Liver (tissue), 9 donors: ENCODE data around the gene SMYD3. TPM values are rescaled to one million over a fixed set of nuclear protein-coding genes. Genes with fewer than 3 reads are reported as not detected.

ENCODE experiments used
- DNase-seq: peaks from one replicate; pipeline ENCODE4 v3.0.0-alpha.2; 2017; ENCODE audit warnings: low spot score
- H3K27ac ChIP-seq, 2 donors: one replicate each; pipeline ENCODE4 v1.7.0; 2013; ENCODE audit warnings: inconsistent platforms in 2 of 2, low read length in 2 of 2, control low read depth in 1 of 2, low read depth in 1 of 2, mild to moderate bottlenecking in 1 of 2
- H3K27me3 ChIP-seq, 4 donors: one replicate each; pipeline versions ENCODE4 v1.6.1 to v1.7.0; 2013; ENCODE audit warnings: low read length in 3 of 4, inconsistent platforms in 1 of 4, mild to moderate bottlenecking in 1 of 4, moderate library complexity in 1 of 4; ENCODE audit not compliant: control insufficient read depth in 4 of 4, insufficient read depth in 4 of 4
- H3K36me3 ChIP-seq, 4 donors: one replicate each; pipeline versions ENCODE4 v1.6.1 to v1.7.0; 2013; ENCODE audit warnings: low read length in 3 of 4, mild to moderate bottlenecking in 3 of 4, low read depth in 1 of 4, moderate library complexity in 1 of 4; ENCODE audit not compliant: control insufficient read depth in 4 of 4, insufficient read depth in 3 of 4
- H3K4me1 ChIP-seq, 4 donors: one replicate each; pipeline versions ENCODE4 v1.6.1 to v1.7.0; 2013; ENCODE audit warnings: low read length in 3 of 4, mild to moderate bottlenecking in 3 of 4, moderate library complexity in 1 of 4; ENCODE audit not compliant: control insufficient read depth in 4 of 4, insufficient read depth in 4 of 4
- H3K4me3 ChIP-seq, 3 donors: one replicate each; pipeline versions ENCODE4 v1.6.1 to v1.7.0; 2013; ENCODE audit warnings: low read length in 3 of 3, control low read depth in 1 of 3, low read depth in 1 of 3, mild to moderate bottlenecking in 1 of 3
- H3K9ac ChIP-seq, 2 donors: one replicate each; pipeline ENCODE4 v1.7.0; 2013; ENCODE audit warnings: low read length in 2 of 2, mild to moderate bottlenecking in 2 of 2, moderate library complexity in 2 of 2, control low read depth in 1 of 2, low read depth in 1 of 2
- H3K9me3 ChIP-seq, 4 donors: one replicate each; pipeline versions ENCODE4 v1.6.1 to v1.7.0; 2013; ENCODE audit warnings: low read length in 3 of 4; ENCODE audit not compliant: control insufficient read depth in 4 of 4
- FOXA1 ChIP-seq: IDR thresholded peaks from 2 replicates; pipeline ENCODE4 v1.6.1; 2016; ENCODE audit warnings: antibody characterized with exemption
- FOXA2 ChIP-seq: IDR thresholded peaks from 2 replicates; pipeline ENCODE4 v1.6.1; 2016; ENCODE audit warnings: antibody characterized with exemption
- HNF4G ChIP-seq: IDR thresholded peaks from 2 replicates; pipeline ENCODE4 v1.6.1; 2016; ENCODE audit warnings: antibody characterized with exemption
- JUND ChIP-seq, 2 donors: IDR thresholded peaks; 2 replicates each; pipeline ENCODE4 v1.6.1; 2016; ENCODE audit warnings: antibody characterized with exemption in 2 of 2
- NR2F2 ChIP-seq: IDR thresholded peaks from 2 replicates; pipeline ENCODE4 v1.6.1; 2016; ENCODE audit warnings: antibody characterized with exemption
- RAD21 ChIP-seq, 2 donors: IDR thresholded peaks; 2 replicates each; pipeline ENCODE4 v1.6.1; 2016; ENCODE audit warnings: antibody characterized with exemption in 2 of 2, mild to moderate bottlenecking in 2 of 2
- RXRA ChIP-seq, 2 donors: IDR thresholded peaks; 2 replicates each; pipeline ENCODE4 v1.6.1; 2017 to 2018; ENCODE audit warnings: antibody characterized with exemption in 2 of 2, mild to moderate bottlenecking in 1 of 2
- SP1 ChIP-seq: IDR thresholded peaks from 2 replicates; pipeline ENCODE4 v1.6.1; 2018; ENCODE audit warnings: antibody characterized with exemption, mild to moderate bottlenecking
- WGBS: extraction: QIAGEN DNeasy Blood & Tissue Kit; methylation state at CpG from one replicate; pipeline ENCODE4 v1.1.7; 2013; 5-methylcytosine and 5-hydroxymethylcytosine counted together
- polyA plus RNA-seq, 2 donors: library from polyadenylated mRNA; stranded (reverse) in 1 of 2; unstranded in 1 of 2; fragments of 200-250 nt in 1 of 2; fragments of >200 nt in 1 of 2; fragmentation: Nextera tagmentation in 1 of 2; extraction: Ambion mirVana in 1 of 2; gene quantifications; one replicate each; pipeline versions ENCODE4 v1.2.1 to v1.2.3, GENCODE V29; 2013 to 2015
- total RNA-seq, 2 donors: library from RNA; depleted of rRNA; stranded (reverse); fragments of >200 nt; gene quantifications; one replicate each; pipeline ENCODE4 v1.2.3, GENCODE V29; 2014
- TF ChIP-seq, protein P1 (sequence below): IDR thresholded peaks from 2 replicates; pipeline ENCODE4 v1.6.1; 2016; ENCODE audit warnings: antibody characterized with exemption
- TF ChIP-seq, protein P2 (sequence below): IDR thresholded peaks from 2 replicates; pipeline ENCODE4 v1.6.1; 2016; ENCODE audit warnings: antibody characterized with exemption
- TF ChIP-seq, protein P3 (sequence below): IDR thresholded peaks from 2 replicates; pipeline ENCODE4 v1.6.1; 2016; ENCODE audit warnings: antibody characterized with exemption, mild to moderate bottlenecking
- TF ChIP-seq, protein P4 (sequence below): IDR thresholded peaks from 2 replicates; pipeline ENCODE4 v1.6.1; 2016; ENCODE audit warnings: antibody characterized with exemption
- TF ChIP-seq, protein P5 (sequence below): fragments of 150-350 bp; IDR thresholded peaks from 2 replicates; pipeline ENCODE4 v1.5.1; 2017; ENCODE audit warnings: improper control_type of control experiment, low read depth, low read length; ENCODE audit not compliant: missing input control
- donor health status: healthy.
- donor health status: healthy.
- donor health status: healthy.
- donor health status: healthy.
- donor health status: healthy.

Gene SMYD3
- total and polyA plus RNA-seq, 4 donors, result 3.1 to 9.1 (median 8.0) TPM

DNA sequence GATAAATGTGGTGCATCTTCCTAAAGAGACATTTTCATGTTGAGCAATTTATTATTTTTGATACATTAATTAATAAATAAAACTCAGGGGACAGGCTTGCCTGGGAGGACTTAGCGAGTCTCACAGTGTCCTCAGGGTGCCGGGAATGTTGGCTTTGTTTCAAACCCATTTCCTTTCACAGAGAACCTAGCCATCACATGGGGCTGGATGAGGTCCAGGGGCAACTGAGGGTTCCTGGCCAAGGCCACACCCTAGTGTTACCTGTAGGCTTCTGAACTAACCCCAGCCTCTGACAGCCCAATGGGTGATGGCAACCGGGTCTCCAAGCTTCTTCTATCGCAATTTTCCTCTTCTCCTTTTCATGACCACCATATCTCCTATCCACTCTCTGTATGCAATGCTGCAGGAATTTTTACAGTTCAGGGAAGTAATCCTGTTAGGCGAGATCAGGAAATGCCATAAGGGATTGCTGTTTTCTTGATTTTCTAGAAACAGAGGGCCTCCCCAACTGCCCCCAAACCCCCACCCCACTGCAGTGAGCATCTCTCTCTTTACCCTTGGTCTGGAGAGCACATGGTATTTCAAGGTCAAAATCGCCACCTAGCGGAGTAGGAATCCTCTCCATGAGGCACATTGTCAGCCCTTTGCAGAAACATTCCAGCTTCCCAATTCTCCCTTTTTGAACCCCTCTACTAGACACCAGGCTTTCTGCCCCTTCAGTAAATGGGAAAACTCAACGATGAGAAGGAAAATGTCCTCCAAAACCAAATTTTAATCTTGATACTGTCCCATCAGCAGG lies 22.1 kb upstream of the SMYD3 start (continued):
- TF ChIP-seq, protein P1, sequence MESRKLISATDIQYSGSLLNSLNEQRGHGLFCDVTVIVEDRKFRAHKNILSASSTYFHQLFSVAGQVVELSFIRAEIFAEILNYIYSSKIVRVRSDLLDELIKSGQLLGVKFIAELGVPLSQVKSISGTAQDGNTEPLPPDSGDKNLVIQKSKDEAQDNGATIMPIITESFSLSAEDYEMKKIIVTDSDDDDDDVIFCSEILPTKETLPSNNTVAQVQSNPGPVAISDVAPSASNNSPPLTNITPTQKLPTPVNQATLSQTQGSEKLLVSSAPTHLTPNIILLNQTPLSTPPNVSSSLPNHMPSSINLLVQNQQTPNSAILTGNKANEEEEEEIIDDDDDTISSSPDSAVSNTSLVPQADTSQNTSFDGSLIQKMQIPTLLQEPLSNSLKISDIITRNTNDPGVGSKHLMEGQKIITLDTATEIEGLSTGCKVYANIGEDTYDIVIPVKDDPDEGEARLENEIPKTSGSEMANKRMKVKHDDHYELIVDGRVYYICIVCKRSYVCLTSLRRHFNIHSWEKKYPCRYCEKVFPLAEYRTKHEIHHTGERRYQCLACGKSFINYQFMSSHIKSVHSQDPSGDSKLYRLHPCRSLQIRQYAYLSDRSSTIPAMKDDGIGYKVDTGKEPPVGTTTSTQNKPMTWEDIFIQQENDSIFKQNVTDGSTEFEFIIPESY, result no peak

DNA sequence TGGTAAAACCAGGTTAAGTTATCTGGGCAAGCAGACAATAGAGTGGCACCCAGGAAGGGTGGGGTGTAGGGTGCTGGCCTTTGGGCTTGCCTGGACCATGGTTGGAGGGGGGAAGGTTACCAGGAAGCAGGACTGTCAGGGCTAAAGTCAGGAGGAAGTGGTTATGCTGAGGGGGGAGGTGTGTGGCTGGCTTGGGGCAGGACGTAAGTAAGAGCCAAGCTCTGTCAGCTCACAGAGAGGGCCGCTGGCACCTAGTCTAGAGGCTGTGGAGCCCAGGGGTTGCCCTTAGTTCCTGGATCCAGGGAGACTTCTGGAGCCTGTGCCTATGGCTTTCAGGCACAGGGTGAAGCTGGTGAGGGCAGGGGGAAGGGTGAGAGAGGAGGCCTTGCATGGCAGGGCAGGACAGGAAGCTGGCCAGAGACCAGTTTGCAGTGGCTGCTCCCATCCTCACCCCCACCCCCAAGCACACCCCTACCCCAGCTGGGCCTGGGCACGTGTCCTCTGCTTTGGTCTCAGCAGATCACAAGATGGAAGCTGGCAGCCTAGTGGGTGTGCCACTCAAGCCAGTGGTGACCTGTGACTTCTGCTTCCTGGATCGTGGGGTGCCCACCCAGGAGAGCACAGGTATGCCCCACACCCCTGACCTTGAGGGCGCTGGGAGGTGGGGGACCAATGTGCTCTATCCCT lies 20.5 kb upstream of the SMYD3 start:
- no peak for DNase-seq
- 51% methylated on average over 5 of the region's 5 CpGs for WGBS
- H3K9ac ChIP-seq, result no peak overlapping the region
- no peaks in the 10 kb centered on the region for H3K4me1 ChIP-seq
- no peak for TF ChIP-seq FOXA2
- TF ChIP-seq, protein P2, sequence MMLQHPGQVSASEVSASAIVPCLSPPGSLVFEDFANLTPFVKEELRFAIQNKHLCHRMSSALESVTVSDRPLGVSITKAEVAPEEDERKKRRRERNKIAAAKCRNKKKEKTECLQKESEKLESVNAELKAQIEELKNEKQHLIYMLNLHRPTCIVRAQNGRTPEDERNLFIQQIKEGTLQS, result no peak
- H3K27ac ChIP-seq, result no peak overlapping the region
- no peak overlapping the region for H3K4me3 ChIP-seq
- H3K36me3 ChIP-seq, result no peaks in the 10 kb centered on the region
- H3K9me3 ChIP-seq, result peaks cover 0 to 15% (median 6%) of the 10 kb centered on the region in 4 donors
- H3K27me3 ChIP-seq, result no peaks in the 10 kb centered on the region

DNA sequence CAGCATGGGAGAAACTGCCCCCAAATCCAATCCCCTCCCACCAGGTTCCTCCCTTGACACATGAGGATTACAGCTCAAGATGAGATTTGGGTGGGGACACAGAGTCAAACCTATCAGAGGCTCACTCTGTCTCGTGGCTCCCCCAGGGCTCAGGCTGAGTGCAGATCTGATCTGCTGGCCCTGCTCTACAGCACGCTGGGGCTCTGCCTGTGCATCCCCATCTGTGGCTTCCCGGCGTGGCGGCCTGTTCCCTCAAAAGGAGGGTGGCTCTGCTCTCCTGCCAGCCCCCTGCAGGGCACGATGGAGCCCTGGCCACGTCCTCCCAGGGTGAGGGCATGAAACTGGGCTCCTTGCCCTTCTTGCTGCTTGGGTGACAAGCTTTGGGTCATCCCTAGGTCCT lies 19.8 kb upstream of the SMYD3 start:
- Histone ChIP-seq H3K36me3 (no peaks in the 10 kb centered on the region), H3K9ac (no peak overlapping the region), H3K4me1 (no peaks in the 10 kb centered on the region), H3K4me3 (no peak overlapping the region), H3K9me3 (peaks cover 0 to 10% (median 5%) of the 10 kb centered on the region in 4 donors), H3K27ac (no peak overlapping the region), H3K27me3 (no peaks in the 10 kb centered on the region)
- WGBS, result 84% methylated on average over 7 of the region's 7 CpGs
- TF ChIP-seq RXRA (IDR thresholded peaks at IDR 0.05), result no peak
- no peak for TF ChIP-seq HNF4G
- no peak for TF ChIP-seq JUND (IDR thresholded peaks at IDR 0.05)
- TF ChIP-seq, protein P3, sequence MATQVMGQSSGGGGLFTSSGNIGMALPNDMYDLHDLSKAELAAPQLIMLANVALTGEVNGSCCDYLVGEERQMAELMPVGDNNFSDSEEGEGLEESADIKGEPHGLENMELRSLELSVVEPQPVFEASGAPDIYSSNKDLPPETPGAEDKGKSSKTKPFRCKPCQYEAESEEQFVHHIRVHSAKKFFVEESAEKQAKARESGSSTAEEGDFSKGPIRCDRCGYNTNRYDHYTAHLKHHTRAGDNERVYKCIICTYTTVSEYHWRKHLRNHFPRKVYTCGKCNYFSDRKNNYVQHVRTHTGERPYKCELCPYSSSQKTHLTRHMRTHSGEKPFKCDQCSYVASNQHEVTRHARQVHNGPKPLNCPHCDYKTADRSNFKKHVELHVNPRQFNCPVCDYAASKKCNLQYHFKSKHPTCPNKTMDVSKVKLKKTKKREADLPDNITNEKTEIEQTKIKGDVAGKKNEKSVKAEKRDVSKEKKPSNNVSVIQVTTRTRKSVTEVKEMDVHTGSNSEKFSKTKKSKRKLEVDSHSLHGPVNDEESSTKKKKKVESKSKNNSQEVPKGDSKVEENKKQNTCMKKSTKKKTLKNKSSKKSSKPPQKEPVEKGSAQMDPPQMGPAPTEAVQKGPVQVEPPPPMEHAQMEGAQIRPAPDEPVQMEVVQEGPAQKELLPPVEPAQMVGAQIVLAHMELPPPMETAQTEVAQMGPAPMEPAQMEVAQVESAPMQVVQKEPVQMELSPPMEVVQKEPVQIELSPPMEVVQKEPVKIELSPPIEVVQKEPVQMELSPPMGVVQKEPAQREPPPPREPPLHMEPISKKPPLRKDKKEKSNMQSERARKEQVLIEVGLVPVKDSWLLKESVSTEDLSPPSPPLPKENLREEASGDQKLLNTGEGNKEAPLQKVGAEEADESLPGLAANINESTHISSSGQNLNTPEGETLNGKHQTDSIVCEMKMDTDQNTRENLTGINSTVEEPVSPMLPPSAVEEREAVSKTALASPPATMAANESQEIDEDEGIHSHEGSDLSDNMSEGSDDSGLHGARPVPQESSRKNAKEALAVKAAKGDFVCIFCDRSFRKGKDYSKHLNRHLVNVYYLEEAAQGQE, result no peak
- TF ChIP-seq, protein P1, result no peak
- TF ChIP-seq FOXA1, result no peak
- TF ChIP-seq, protein P4, sequence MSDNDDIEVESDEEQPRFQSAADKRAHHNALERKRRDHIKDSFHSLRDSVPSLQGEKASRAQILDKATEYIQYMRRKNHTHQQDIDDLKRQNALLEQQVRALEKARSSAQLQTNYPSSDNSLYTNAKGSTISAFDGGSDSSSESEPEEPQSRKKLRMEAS, result no peak
- TF ChIP-seq SP1, result no peak
- TF ChIP-seq, protein P5, sequence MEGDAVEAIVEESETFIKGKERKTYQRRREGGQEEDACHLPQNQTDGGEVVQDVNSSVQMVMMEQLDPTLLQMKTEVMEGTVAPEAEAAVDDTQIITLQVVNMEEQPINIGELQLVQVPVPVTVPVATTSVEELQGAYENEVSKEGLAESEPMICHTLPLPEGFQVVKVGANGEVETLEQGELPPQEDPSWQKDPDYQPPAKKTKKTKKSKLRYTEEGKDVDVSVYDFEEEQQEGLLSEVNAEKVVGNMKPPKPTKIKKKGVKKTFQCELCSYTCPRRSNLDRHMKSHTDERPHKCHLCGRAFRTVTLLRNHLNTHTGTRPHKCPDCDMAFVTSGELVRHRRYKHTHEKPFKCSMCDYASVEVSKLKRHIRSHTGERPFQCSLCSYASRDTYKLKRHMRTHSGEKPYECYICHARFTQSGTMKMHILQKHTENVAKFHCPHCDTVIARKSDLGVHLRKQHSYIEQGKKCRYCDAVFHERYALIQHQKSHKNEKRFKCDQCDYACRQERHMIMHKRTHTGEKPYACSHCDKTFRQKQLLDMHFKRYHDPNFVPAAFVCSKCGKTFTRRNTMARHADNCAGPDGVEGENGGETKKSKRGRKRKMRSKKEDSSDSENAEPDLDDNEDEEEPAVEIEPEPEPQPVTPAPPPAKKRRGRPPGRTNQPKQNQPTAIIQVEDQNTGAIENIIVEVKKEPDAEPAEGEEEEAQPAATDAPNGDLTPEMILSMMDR, result no peak
- no peak for TF ChIP-seq NR2F2
- no peak for TF ChIP-seq RAD21 (IDR thresholded peaks at IDR 0.05)
- DNase-seq, result no peak
